ENCODE data around the gene AK2.

AK2 gene

DNA sequence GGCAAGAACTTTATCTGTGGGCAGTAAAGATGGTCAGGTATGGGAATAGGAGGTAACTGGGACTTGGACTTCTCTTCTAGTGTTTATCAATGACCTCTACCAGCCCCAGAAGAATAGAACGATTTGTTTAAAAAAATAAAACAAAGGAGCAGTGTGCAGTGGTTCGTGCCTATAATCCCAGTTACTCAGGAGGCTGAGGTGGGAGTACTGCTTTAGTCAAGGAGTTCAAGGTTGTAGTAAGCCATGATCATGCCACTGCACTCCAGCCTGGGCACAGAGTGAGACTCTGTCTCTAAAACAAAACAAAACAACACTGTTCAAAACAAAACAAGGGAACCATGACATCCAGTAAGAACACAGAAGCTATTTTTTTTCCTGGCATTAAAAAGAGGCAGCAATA is 76.3 kb downstream of the AK2 start:
- no peak overlapping the region for H3K27ac ChIP-seq
- no peak for TF ChIP-seq ZFX (IDR thresholded peaks at IDR 0.05)
- TF ChIP-seq, protein P1, sequence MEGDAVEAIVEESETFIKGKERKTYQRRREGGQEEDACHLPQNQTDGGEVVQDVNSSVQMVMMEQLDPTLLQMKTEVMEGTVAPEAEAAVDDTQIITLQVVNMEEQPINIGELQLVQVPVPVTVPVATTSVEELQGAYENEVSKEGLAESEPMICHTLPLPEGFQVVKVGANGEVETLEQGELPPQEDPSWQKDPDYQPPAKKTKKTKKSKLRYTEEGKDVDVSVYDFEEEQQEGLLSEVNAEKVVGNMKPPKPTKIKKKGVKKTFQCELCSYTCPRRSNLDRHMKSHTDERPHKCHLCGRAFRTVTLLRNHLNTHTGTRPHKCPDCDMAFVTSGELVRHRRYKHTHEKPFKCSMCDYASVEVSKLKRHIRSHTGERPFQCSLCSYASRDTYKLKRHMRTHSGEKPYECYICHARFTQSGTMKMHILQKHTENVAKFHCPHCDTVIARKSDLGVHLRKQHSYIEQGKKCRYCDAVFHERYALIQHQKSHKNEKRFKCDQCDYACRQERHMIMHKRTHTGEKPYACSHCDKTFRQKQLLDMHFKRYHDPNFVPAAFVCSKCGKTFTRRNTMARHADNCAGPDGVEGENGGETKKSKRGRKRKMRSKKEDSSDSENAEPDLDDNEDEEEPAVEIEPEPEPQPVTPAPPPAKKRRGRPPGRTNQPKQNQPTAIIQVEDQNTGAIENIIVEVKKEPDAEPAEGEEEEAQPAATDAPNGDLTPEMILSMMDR (conservative IDR thresholded peaks at IDR 0.05): no peak

DNA sequence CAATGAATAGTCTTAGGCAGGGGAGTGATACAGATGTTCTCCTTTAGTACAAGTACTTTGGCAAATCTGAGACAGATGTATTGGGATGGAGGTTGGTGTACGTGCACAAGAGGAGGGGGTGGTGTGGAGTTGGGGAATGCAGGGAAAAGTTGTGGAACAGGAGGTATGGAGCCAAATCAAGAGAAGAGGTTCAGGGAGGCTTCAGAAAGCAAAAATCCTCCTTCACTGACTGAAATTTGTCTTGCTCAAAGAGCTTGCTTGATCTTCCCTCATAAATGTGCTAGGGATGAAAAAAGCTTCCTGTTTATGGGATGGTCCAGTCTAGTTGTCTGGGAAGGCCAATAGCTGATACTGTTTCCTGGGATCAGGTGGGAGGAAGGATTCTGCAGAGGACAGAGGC is 77.9 kb downstream of the AK2 start:
- TF ChIP-seq, protein P1 (conservative IDR thresholded peaks at IDR 0.05): no peak
- TF ChIP-seq ZFX (IDR thresholded peaks at IDR 0.05): no peak
- no peak overlapping the region for H3K27ac ChIP-seq
